K562 (cell line): Measurements from ENCODE around the gene TEX264. TPM values are rescaled to one million over a fixed set of nuclear protein-coding genes. Genes with fewer than 3 reads are reported as not detected.

Experiments
- ATAC-seq: fragments of 200-7000 bp; cut with Tn5 transposase; 3 replicates; pipeline ENCODE4 v1.9.1; 2020; ENCODE audit warnings: moderate library complexity
- BruUV-seq: library from RNA; stranded (reverse); fragments of 400-500 nt; replicated peaks from 2 replicates; lab custom pipeline; 2021; lab: Mats Ljungman, UMichigan
- CTCF ChIA-PET: fragments of 300-600 bp; formaldehyde crosslinking; extraction: SDS; loops from one replicate; lab custom pipeline; 2021; ENCODE audit warnings: low intra/inter-chr PET ratio; lab: Yijun Ruan, JAX
- POLR2A ChIA-PET: fragments of 300-600, 350-650 bp; sonication (Branson Sonifier 250); formaldehyde crosslinking; extraction: SDS; loops from one replicate; lab custom pipeline; 2021; ENCODE audit warnings: antibody characterized with exemption, inconsistent platforms; lab: Yijun Ruan, JAX
- DNase-seq, 4 experiments: peaks; one replicate each; pipeline versions ENCODE4 v3.0.0 to v3.0.0-alpha.2; 2011 to 2018; ENCODE audit warnings: low spot score in 3 of 4, mixed read lengths in 3 of 4; ENCODE audit errors: extremely low read depth in 1 of 4
- FAIRE-seq: peaks from 2 replicates; lab custom pipeline; 2011; peaks lifted over from hg19 to GRCh38; lab: Jason Lieb, UNC
- H2AFZ ChIP-seq: 2 replicates; pipeline ENCODE4 v1.6.0; 2011; ENCODE audit warnings: low read depth, low read length, control low read depth, inconsistent platforms
- H3K27ac ChIP-seq: fragments of 200-600 bp; 3 replicates; pipeline ENCODE4 v1.8.0; 2011; ENCODE audit warnings: low read depth, mild to moderate bottlenecking, control low read depth, inconsistent platforms, low read length, moderate library complexity, mixed read lengths; ENCODE audit errors: extremely low read depth
- H3K27me3 ChIP-seq, 2 experiments: fragments of 300-600 bp in 1 of 2; 2 replicates in 1 of 2; 3 replicates in 1 of 2; pipeline versions ENCODE4 v1.6.0 to v1.8.0; 2011; ENCODE audit warnings: inconsistent platforms in 2 of 2, low read length in 2 of 2, mild to moderate bottlenecking in 1 of 2, mixed read lengths in 1 of 2, moderate library complexity in 1 of 2; ENCODE audit not compliant: control insufficient read depth in 2 of 2, insufficient read depth in 2 of 2
- H3K36me3 ChIP-seq: fragments of 300-600 bp; 3 replicates; pipeline ENCODE4 v1.8.0; 2011; ENCODE audit warnings: mild to moderate bottlenecking, low read length, inconsistent platforms; ENCODE audit not compliant: control insufficient read depth, insufficient read depth
- H3K4me1 ChIP-seq, 2 experiments: fragments of 200-600 bp in 1 of 2; replicated peaks in 1 of 2; 2 replicates in 1 of 2; 3 replicates in 1 of 2; pipeline versions ENCODE4 v1.5.1 to v1.8.0; 2011; ENCODE audit warnings: inconsistent platforms in 2 of 2, low read length in 2 of 2, mild to moderate bottlenecking in 1 of 2, mixed read lengths in 1 of 2, moderate library complexity in 1 of 2; ENCODE audit not compliant: control insufficient read depth in 2 of 2, insufficient read depth in 2 of 2
- H3K4me2 ChIP-seq: 2 replicates; pipeline ENCODE4 v1.6.1; 2011; ENCODE audit warnings: low read length, control low read depth, inconsistent platforms, mixed read lengths; ENCODE audit not compliant: insufficient read depth
- H3K4me3 ChIP-seq: fragments of 200-600 bp; sonication (generic), shearing (Covaris generic); 2 replicates; pipeline ENCODE4 v1.5.1; 2016; ENCODE audit warnings: control low read depth, inconsistent platforms
- H3K79me2 ChIP-seq: fragments of 200-600 bp; 3 replicates; pipeline ENCODE4 v1.8.0; 2011; ENCODE audit warnings: low read length, inconsistent platforms; ENCODE audit not compliant: control insufficient read depth, insufficient read depth
- H3K9ac ChIP-seq, 2 experiments: 2 replicates each; pipeline versions ENCODE4 v1.6.0 to v1.6.1; 2011; ENCODE audit warnings: low read depth in 2 of 2, low read length in 2 of 2, control low read depth in 1 of 2, inconsistent platforms in 1 of 2, mild to moderate bottlenecking in 1 of 2, mixed read lengths in 1 of 2; ENCODE audit not compliant: insufficient read depth in 1 of 2
- H3K9me1 ChIP-seq: one replicate; pipeline ENCODE4 v1.6.0; 2011; ENCODE audit warnings: inconsistent platforms, mild to moderate bottlenecking, low read length, moderate library complexity; ENCODE audit not compliant: control insufficient read depth, insufficient read depth
- H3K9me3 ChIP-seq: replicated peaks from 2 replicates; pipeline ENCODE4 v1.5.1; 2011; ENCODE audit warnings: low read depth, low read length, inconsistent platforms; ENCODE audit not compliant: control insufficient read depth, insufficient read depth
- H4K20me1 ChIP-seq: replicated peaks from 2 replicates; pipeline ENCODE4 v1.6.1; 2011; ENCODE audit warnings: low read length, inconsistent platforms, mixed read lengths; ENCODE audit not compliant: control insufficient read depth, insufficient read depth
- CBX1 ChIP-seq: sonication (generic); IDR thresholded peaks from 2 replicates; pipeline ENCODE4 v1.6.1; 2016; ENCODE audit warnings: antibody characterized with exemption, low read depth, mild to moderate bottlenecking
- HMG20A ChIP-seq: fragments of 450-650 bp; formaldehyde crosslinking; conservative IDR thresholded peaks from 2 replicates; pipeline ENCODE4 v1.4.0; 2020; ENCODE audit warnings: mild to moderate bottlenecking, mixed read lengths
- RBM25 ChIP-seq: fragments of 200-400 bp; formaldehyde crosslinking; IDR thresholded peaks from 2 replicates; pipeline ENCODE4 v1.6.1; 2018; ENCODE audit warnings: low read length, low read depth, moderate library complexity; ENCODE audit not compliant: severe bottlenecking
- ZNF146 ChIP-seq: IDR thresholded peaks from one replicate; pipeline ENCODE4 v1.6.1; 2018; ENCODE audit warnings: missing compliant biosample characterization; ENCODE audit not compliant: unreplicated experiment
- ZNF384 ChIP-seq: IDR thresholded peaks from 2 replicates; pipeline ENCODE4 v1.6.1; 2012; ENCODE audit warnings: low read depth, low read length, improper control_type of control experiment
- WGBS: fragments of 100-300 bp; shearing (Covaris generic); methylation state at CpG from one replicate; pipeline ENCODE4 v1.1.6; 2016; ENCODE audit warnings: low coverage, mixed read lengths; ENCODE audit not compliant: insufficient coverage; ENCODE audit errors: missing lambda C conversion rate; 5-methylcytosine and 5-hydroxymethylcytosine counted together
- in situ Hi-C: fragments of 300-500 bp; cut with MboI; formaldehyde crosslinking; loops from 4 replicates; pipeline ENCODE4 v1.15.0; 2018; ENCODE audit warnings: inconsistent platforms, mixed read lengths
- intact Hi-C: fragments of 100-400 bp; cut with micrococcal nuclease; formaldehyde crosslinking; loops from 2 replicates; pipeline ENCODE4 v1.14.2; 2022
- polyA plus RNA-seq, 8 experiments: library from polyadenylated mRNA; depleted of rRNA in 4 of 8; stranded (reverse) in 5 of 8; unstranded in 3 of 8; fragments of >200 nt; fragmentation: Nextera tagmentation in 2 of 8; fragmentation: Illumina TruSeq in 1 of 8; extraction: Ambion mirVana in 2 of 8; extraction: Trizol in 1 of 8; gene quantifications; 2 replicates each; pipeline versions ENCODE4 v1.2.1 to v1.2.3, GENCODE V29; 2011 to 2014; ENCODE audit warnings: inconsistent platforms in 1 of 8, missing spikeins in 1 of 8
- total RNA-seq, 7 experiments: library from RNA; depleted of rRNA in 6 of 7; stranded (reverse); fragments of >200 nt in 6 of 7; fragmentation: Illumina TruSeq in 2 of 7; extraction: Trizol in 2 of 7; gene quantifications; 2 replicates each; pipeline versions ENCODE4 v1.2.1 to v1.2.3, GENCODE V29; 2011 to 2021; ENCODE audit warnings: low replicate concordance in 1 of 7

The TEX264 gene
- total and polyA plus RNA-seq, 9 of the 15 experiments (the other 6 are each of a cell fraction or from before 2014, with no cell fraction given), result 4.1 to 47.0 (median 31.0) TPM

- no peak overlapping the region for H2AFZ ChIP-seq
- H3K79me2 ChIP-seq, result no peaks in the 10 kb centered on the region
- H3K4me2 ChIP-seq, result no peak overlapping the region
- H3K36me3 ChIP-seq, result no peaks in the 10 kb centered on the region
- CTCF ChIA-PET, result no interaction called here
- H3K9ac ChIP-seq, result no peak overlapping the region
- no peak overlapping the region for H3K27ac ChIP-seq
- in situ Hi-C loops (no loop called here), intact Hi-C loops (no loop called here)
- TF ChIP-seq HMG20A (CRISPR knock-in tag), result no peak
- peak; percentile 94 for TF ChIP-seq ZNF146 (CRISPR knock-in tag)
- peak; percentile 46 for TF ChIP-seq RBM25
- ATAC-seq (no peak), FAIRE-seq (no peak), DNase-seq (no peak)
- H3K4me3 ChIP-seq, result no peak overlapping the region
- H3K27me3 ChIP-seq, result no peaks in the 10 kb centered on the region
- H4K20me1 ChIP-seq, result no peaks in the 10 kb centered on the region
- H3K9me3 ChIP-seq, result no peaks in the 10 kb centered on the region
- no peaks in the 10 kb centered on the region for H3K9me1 ChIP-seq
- BruUV-seq, result no TSS peak
- H3K4me1 ChIP-seq, result no peaks in the 10 kb centered on the region
- WGBS, result 19% methylated on average over 4 of the region's 4 CpGs
- POLR2A ChIA-PET, result no interaction called here
Observed at GRCh38 chr3:51733859-51734571, 63.0 kb downstream of the TEX264 start.

- Histone ChIP-seq H3K9ac (no peak overlapping the region), H2AFZ (no peak overlapping the region), H3K79me2 (no peaks in the 10 kb centered on the region), H3K27me3 (no peaks in the 10 kb centered on the region), H3K27ac (no peak overlapping the region), H3K4me1 (no peaks in the 10 kb centered on the region), H3K9me1 (no peaks in the 10 kb centered on the region), H3K4me3 (no peak overlapping the region), H3K4me2 (no peak overlapping the region), H3K9me3 (no peaks in the 10 kb centered on the region), H4K20me1 (no peaks in the 10 kb centered on the region), H3K36me3 (no peaks in the 10 kb centered on the region)
- in situ Hi-C loops (no loop called here), intact Hi-C loops (no loop called here)
- ATAC-seq, result no peak
- ChIA-PET CTCF (no interaction called here), POLR2A (no interaction called here)
- WGBS, result 0% methylated on average over 3 of the region's 3 CpGs
- FAIRE-seq, result no peak
- no TSS peak for BruUV-seq
- peak in 1 of 4 experiments; percentile 6 for DNase-seq
- TF ChIP-seq CBX1, result no peak
- TF ChIP-seq ZNF384, result 0 out of 2 replicates have a peak, but pooled peaks have one; percentile 33
Observed at GRCh38 chr3:51734572-51734907, 63.5 kb downstream of the TEX264 start.
